Measurements from ENCODE around the gene ANP32B.
A peak's percentile ranks its signal among the peaks of the same experiment; 100 is the strongest.

ANP32B gene

DNA sequence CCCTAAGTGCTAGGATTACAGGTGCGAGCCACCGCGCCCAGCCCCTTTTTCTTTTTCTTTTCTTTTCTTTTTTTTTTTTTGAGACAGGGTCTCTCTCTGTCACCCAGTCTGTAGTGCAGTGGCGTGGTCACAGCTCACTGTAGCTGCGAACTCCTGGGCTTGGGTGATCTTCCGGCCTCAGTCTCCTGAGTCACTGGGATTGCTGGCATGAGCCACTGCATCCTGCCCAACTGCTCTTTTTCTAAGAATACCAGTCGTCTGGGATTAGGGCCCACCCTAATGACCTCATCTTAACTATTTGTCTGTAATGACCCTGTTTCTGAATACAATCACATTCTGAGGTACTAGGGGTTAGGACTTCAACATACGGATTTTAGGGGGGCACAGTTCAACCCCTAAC, 39.3 kb downstream of the ANP32B start:
- no peak for FAIRE-seq
- no peak for DNase-seq (ENCODE audit: low spot score)

DNA sequence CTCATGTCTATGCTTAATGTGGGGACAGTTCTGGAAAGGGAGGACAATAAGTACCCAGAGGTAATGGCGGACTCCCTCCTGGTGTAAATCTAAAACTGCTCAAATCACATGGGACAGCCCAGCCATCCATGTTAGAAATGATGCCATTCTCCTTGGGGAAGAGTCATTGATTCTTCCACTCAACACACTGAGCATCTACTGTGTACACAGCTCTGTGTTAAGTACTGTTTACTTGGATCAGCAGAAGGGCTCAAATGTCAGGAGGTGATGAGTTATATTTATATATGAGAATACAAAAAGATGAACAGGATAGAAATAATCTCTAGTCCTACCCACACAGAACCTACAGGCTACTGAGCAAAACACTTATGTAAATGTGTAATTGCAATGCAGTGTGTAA, 41.6 kb downstream of the ANP32B start:
- FAIRE-seq (no peak), DNase-seq (ENCODE audit: low spot score) (no peak)

DNA sequence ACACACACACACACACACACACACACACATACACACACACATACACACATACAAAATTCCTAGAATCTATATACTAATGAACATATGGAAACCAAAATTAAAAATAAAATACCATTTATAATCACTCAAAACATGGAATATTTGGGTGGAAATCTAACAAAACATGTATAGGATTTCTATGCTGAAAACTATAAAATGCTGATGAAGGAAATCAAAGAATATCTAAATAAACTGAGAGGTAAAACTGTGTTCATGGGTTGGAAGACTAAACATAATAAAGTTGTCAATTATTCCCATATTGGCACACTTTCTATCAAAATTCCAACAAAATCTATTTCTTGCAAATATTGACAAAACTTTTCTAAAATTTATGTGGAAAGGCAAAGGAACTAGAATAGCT, 48.0 kb downstream of the ANP32B start:
- FAIRE-seq (no peak), DNase-seq (ENCODE audit: low spot score) (no peak)

DNA sequence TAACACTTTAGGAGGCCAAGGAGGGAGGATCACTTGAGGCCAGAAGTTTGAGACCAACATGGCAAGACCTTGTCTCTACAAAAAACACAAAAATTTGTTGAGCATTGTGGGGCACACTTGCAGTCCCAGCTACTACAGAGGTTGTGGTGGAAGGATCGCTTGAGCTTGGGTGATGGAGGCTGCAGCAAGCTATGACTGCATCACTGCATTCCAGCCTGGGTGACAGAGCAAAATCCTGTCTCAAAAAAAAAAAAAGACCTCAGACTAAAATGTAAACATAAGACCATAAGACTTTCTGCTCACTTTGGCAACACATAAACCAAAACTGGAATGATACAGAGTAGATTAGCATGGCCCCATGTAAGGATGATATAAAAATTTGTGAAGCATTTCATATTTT, 48.8 kb downstream of the ANP32B start:
- FAIRE-seq (no peak), DNase-seq (ENCODE audit: low spot score) (no peak)

DNA sequence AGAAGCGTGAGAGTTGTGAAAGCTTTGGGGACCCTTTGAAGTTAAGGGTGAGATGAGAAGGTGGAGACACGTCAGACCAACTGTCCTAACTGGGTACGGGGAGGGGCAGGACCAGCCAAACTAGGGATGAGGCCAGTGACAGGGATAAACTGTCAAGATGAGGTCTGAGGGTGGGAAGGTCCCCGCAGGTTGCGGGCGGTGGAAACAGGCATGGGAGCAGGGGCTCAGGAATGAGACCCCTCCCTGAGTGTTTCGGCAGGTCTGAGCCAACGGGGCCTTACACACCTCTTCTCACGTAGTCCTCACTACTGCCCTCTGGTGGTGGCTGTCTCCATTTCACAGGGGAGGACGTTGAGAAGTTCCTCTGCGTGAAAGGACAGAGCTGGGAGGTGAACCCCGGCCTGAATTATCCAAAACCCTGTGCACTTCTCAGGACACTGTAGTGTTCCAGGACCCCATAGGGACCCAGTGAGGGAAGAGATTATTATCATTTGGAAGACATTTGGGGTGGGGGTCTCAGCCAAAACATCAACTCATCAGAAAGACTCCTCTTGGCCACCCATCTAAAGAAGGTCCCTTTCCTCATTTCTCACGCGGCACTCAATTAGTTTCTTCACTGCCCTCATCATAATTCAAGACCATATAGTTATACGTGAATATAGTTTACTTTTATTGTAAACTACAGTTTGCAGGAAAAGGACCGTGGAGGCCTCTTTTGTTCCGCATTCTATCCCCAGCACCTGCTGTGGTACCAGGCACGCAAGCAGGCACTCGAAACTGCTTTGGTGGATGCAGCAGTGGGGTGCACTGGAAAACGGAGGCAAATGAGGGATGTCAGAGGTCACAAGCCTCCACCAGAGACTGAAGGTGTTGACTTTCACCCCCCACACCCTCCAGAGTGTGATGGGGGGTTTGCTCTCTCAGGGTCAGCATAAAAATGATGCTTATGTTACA, 51.7 kb downstream of the ANP32B start:
- no peak for FAIRE-seq
- peak; percentile 53 for DNase-seq (ENCODE audit: low spot score)

DNA sequence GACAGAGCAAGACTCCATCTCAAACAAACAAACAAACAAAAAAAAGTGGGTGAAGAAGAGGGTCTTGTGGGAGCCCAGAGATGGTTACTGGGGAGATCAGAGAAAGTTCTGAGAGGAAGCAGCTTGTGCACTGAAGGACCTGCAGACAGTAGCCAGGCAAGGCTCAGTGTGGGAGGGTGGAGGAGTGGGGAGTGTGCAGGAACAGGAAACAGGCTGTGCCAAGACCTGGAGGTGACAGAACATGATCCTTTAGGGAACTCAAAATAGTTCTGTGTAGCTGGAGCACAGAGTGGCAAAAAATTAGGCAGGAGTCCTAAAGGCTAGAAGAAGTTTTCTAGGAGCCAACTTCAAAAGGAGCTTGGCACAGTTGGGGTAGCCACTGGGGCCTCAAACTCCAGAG, 54.2 kb downstream of the ANP32B start:
- DNase-seq (ENCODE audit: low spot score): peak; percentile 48
- no peak for FAIRE-seq

DNA sequence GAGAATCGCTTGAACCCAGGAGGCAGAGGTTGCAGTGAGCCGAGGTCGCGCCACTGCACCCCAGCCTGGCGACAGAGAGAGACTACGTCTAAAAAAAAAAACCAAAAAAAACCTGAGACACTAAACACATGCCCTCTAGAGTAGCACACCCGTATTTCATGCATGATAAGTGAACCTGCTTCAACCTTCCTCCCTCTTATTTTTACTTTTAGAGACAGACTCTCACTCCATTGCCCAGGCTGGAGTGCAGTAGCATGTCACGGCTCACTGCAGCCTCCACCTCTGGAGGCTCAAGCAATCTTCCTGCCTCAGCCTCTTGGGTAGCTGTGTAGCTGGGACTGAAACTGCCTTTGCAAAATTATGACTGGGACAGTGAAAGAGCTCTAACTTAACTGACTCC, 55.8 kb downstream of the ANP32B start:
- FAIRE-seq: no peak

DNA sequence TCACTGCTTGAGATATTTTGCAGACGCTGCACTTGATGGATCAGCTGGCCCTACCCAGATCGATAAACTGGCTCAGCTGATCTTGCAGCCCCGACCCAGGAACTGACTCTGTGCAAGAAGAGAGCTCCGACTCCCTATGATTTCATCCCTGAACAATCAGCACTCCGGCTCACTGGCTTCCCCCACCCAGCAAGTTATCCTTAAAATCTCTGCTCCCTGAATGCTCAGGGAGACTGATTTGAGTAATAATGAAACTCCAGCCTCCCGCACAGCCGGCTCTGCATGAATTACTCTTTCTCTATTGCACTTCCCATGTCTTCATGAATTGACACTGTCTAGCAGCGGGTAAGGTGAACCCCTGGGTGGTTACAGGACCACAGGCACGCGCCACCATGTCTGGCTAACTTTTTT, 56.5 kb downstream of the ANP32B start:
- DNase-seq (ENCODE audit: low spot score): no peak
- FAIRE-seq: no peak

More for the DNA sequence above, 55.8 kb downstream of the ANP32B start:
- no peak for DNase-seq (ENCODE audit: low spot score)

DNA sequence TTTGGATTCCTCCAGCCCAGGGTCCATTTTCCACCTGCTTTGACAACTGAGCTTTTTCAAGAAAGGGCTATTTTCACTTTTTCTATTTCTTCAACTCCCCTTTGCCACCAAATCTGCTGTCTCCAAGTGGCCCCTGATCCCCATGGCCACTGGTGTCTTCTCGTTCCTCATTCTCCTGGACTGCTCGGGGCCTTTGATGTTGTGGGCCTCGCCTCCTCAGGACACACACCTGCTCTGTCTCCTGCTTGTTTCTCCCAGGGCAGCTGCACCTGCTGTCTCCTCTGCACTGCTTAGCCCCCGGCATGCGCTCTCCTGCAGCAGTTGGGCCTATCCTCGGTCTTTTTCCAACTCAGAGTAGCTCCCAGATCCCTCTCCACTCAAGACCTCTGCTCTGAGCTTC, 57.1 kb downstream of the ANP32B start:
- no peak for FAIRE-seq
- DNase-seq (ENCODE audit: low spot score): no peak

DNA sequence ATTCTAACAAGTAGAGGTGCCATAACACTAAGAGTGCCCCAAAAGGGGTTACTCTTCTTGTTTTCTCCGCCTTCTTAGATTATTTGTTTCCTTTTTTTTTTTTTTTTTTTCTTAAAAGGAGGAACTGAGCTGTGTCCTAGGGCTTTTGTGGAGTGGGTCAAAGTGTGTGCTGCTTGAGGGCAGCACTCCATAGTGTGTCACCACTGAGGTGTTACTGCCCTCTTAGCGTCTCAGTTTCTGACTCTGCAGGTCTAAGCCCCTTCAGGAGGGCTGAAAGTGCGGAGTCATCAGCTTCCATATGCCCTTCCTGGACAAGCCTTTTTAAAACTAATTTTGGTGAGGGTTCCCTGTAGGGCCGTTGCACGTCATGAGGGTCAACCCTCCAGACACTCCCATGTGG, 60.8 kb downstream of the ANP32B start:
- DNase-seq (ENCODE audit: low spot score): no peak
- no peak for FAIRE-seq

DNA sequence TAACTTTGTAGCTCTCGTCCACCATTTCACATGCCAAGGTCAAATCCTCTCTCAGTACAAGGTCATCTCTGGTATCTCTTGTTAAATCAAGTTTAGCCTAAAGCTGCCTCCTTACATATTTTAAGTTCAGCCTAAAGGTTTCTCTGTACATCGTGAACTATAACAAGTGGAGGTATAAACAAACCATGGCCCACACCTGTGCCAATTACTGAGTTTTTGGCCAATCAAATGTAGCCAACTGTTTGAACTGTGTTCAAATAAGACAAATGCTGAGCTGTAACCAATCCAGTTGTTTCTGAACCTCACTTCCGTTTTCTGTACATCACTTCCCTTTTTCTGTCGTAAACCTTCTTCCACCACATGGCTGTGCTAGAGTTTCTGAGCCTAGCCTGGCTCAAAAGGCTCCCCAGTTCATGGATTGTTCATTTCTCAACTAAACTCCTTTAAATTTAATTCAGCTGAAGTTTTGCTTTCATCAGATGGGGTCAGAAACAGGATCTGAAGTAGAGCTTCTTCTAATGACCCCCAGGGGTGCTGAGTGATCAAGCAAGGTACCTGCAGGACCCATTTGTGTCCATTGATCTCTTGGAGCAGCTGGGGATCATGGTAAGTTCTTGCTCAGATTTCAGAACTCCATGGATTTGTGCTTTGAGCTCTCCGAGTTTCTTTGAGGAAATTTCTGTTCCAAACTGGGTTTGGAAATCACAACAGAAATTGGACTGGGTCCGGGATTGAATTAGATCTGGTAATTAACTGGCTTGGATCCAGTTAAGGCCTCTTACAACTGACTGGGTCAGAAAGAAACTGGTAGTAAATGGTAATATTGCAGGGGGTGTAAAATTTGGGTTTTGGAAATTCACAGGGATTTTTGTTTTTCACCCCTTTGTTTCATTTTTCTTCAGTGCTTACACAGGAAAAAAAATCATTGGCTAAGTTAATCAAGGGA, 62.4 kb downstream of the ANP32B start:
- DNase-seq (ENCODE audit: low spot score) (no peak), FAIRE-seq (no peak)

DNA sequence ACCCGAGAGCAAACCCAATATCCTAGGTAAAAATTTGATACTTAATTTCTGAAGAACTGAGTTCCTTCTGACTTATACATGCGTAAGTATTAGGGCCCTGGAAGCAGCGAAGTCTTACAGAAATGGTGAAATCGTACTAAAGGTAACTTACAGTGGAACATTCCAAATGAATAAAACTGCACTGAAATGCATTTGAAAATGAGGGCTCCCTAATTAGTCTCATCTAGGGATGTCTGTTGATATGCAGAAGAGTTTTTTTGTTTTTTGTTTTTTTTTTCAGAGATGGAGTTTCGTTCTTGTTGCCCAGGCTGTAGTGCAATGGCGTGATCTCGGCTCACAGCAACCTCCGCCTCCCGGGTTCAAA, 63.0 kb downstream of the ANP32B start:
- no peak for DNase-seq (ENCODE audit: low spot score)
- no peak for FAIRE-seq

DNA sequence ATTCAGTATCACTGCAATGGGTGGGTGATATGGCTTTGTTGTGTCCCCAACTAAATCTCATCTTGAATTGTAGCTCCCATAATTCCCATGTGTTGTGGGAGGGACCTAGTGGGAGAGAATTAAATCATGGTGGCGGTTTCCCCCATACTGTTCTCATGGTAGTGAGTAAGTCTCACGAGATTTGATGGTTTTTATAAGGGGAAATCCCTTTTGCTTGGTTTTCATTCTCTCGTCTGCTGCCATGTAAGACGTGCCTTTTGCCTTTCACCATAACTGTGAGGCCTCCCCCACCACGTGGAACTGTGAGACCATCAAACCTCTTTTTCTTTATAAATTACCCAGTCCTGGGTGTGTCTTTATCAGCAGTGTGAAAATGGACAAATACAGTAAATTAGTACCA, 63.9 kb downstream of the ANP32B start:
- DNase-seq (ENCODE audit: low spot score): no peak
- no peak for FAIRE-seq

DNA sequence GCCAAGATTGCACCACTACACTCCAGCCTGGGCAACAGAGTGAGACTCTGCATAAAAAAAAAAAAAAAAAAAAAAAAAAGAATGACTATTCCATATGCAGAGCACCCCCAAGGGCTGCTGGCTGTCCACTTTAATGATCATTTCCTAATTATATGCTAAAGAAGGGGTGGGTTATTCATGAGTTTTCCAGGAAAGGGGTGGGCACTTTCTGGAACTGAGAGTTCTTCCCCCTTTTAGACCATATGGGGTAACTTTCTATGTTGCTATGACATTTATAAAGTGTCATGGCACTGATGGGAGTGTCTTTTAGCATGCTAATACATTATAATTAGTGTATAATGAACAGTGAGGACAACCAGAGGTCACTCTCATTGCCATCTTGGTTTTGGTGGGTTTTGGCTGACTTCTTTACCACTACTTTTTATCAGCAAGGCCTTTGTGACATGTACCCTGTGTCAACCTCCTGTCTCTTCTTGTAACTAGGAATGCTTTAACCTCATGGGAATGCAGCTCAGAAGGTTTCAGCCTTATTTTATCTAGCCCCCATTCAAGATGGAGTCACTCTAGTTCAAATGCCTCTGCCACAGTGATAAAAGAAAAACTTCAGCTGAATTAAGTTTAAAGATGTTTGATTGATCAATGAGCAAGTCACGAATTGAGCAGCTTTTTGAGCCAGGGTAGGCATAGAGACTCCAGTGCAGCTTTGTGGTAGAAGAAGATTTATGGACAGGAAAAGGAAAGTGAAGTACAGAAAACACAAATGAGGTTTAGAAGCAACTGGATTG, 66.3 kb downstream of the ANP32B start:
- DNase-seq (ENCODE audit: low spot score) (no peak), FAIRE-seq (no peak)

DNA sequence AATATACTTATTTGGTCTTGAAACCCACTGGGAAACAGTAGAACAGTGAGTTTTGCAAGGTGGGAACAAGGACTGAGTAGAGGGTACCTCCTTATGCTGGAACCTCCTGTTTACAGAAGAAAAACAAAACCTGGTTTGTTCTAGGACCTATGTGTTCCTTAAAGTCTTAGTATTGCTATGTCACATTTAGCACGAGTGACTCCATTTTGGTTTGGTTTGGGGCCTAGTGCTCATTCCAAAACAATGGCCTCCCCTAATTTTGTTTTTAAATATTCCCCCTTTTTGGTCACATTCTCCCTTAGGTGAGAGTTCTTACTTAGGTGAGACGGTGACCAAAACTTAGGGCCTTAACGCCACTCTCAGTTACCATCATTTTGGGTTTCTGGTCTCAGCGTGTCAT, 67.2 kb downstream of the ANP32B start:
- FAIRE-seq: no peak
- no peak for DNase-seq (ENCODE audit: low spot score)

DNA sequence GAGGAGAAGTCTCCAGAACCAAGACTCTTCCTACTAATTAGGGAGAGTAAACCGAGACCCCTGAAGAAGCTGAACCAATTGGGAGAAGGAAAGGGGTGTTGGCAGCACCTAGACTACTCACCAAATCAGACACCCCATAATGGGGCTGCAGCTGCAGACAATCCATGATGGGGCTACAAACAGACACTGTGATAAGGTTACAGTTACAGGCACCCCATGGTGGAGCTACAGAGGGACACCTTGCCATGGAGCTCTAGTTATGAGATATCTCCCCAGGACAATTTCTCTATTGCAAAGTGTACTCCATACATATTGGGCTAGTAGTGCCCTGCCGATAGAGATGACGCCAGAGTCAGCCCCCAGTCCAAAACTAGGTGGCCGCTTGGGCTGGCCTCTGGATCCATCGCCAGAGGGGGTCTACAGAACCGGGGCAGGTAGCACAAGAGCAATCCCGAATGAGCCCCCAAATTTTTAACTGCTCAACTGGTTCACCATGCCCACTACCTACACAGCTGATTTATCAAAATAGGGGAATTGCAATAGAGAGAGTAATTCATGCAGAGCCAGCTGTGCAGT, 71.3 kb downstream of the ANP32B start:
- no peak for FAIRE-seq
- DNase-seq (ENCODE audit: low spot score): no peak

DNA sequence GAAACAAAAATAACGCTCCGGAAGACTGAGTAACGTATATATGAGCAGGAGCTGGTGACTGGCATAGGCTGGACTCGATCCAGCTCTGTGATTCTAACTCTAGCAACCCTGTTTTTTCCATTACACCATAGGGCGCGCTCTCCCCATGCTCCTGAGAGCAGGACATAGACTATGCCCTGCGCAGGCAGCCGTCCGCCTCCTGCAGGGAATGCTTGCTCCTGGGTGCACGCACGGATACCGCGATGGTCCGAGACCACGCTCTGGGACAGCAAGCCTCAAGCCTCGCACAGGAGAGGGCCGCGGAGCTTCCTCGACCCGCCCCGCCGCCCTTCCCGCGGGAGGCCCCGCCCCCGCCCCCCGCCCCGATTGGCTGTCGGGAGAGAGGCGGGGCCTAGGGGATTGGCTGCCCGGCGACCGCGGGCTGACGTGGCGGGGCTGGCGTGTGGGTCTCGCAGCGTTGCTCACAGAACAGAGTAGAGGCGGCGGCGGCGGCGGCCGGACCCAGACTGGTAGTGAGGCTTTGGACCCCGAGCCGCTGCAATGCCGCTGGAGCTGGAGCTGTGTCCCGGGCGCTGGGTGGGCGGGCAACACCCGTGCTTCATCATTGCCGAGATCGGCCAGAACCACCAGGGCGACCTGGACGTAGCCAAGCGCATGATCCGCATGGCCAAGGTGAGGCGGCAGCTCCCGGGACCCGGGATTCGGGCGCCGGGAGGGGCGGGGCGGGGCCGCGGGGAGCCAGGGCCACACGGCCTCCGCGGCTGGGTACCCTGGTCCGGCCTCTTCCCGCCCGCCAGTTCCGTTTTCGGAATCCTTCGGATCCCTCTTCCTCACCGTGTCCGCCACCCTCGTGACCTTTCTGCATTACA, 73.4 kb downstream of the ANP32B start, which contains the start of gene NANS:
TSS of gene NANS (plus strand) at position 464 of the 869 bp plus-strand sequence. CDS start at position 541, 77 bp downstream.
- no peak for FAIRE-seq
- peak; percentile 98 for DNase-seq (ENCODE audit: low spot score)

DNA sequence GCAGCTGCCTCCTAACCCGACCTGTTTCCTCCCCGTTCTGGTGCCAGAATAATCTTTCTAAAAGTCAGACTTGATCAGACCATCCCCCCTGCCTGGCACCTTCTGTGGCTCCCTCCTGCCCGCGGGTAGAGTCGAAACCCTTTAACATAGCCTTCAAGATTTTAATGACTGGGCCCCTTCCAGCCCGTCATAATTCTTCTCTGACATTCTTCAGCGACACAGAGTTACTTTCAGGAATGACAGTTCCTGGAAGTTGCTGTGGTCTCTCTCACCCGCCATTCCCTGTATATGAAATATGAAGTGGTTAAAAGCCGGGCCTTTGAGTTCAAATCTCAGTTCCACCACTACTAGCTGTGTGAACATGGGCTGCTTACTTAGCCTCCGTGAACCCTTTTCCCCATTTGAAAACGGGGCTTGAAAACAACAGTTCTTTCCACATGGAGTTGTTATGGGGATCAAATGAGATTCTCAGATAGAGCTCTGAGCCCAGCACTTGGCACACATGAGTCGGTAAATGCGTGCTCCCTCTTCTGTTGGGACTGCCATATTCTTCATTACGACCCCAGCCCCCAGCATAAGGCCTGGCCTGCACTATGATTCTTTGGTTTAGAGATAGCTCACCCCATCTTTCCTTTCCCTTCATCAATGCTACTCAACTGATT, 74.1 kb downstream of the ANP32B start:
- FAIRE-seq (no peak), DNase-seq (ENCODE audit: low spot score) (no peak)

DNA sequence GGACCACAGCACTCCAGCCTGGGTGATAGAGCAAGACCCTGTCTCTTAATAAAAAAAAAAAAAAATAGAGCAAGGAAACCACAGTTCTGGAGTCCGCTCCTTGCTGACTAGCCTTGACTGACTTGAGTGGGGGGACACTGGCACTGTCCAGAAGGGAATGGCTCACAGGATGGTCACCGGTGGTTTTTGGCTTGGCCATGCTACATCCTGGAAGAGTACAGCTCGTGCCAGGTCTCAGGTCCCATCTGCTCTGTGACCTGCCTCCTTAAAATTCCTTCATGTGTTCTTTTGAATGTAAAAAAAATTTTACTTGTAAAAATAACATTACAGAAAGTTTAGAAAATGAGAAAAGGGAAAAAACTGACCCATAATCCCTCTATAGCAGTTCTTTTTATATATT, 79.0 kb downstream of the ANP32B start:
- FAIRE-seq: no peak
- DNase-seq (ENCODE audit: low spot score): no peak

Data from urothelium cell line (cell line).